ENCODE data around the gene MDK. TPM values are rescaled to one million over a fixed set of nuclear protein-coding genes. Genes with fewer than 3 reads are reported as not detected.

MDK gene
- total and polyA plus RNA-seq, 2 experiments from 2014 or later, result 388 to 477 TPM

DNA sequence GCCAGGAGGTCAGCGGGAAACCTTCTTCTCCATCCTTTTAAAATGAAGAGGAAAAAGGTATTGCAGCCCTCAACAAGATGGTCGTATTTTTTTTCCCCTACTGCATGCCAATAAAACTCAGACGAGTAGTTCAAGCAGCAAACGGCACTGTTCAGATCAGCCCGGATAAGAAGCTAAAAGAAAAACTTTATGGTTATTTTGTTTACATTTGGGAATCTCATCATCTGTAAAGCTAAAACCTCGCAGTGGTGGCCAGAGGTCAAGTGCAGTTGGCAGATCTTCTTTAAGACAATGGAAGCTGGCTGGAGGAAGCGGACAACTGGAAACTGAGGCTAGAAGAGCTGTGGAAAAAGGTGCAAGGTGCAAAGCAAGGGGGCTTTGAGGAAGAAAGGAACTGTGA is 41.1 kb downstream of the MDK start:
- H3K4me1 Mint-ChIP-seq, result peaks cover 28% of the 10 kb centered on the region
- no peaks in the 10 kb centered on the region; the same call in 2 of the 3 replicates for H3K9me3 Mint-ChIP-seq
- Histone ChIP-seq H3K4me2 (no peak overlapping the region), H3K4me1 (ENCODE audit: insufficient read depth) (peaks cover 10% of the 10 kb centered on the region), H4K20me1 (replicated peaks; ENCODE audit: insufficient read depth) (no peaks in the 10 kb centered on the region), H3K79me2 (replicated peaks; ENCODE audit: insufficient read depth) (no peaks in the 10 kb centered on the region), H3F3A (replicated peaks; ENCODE audit: low read depth) (no peaks in the 10 kb centered on the region; the same call in 1 of the 2 replicates), H2AFZ (no peak overlapping the region), H3K9me2 (ENCODE audit: insufficient read depth) (no peaks in the 10 kb centered on the region), H3K4me3 (no peak overlapping the region), H3K27me3 (ENCODE audit: insufficient read depth) (no peaks in the 10 kb centered on the region), H3K27ac (ENCODE audit: low read depth) (0 out of 2 replicates have a peak overlapping the region, but pooled peaks have one; percentile 45), H3K36me3 (ENCODE audit: insufficient read depth) (peaks cover 3% of the 10 kb centered on the region; the same call in 1 of the 2 replicates)
- TF ChIP-seq EZH2phosphoT487 (IDR thresholded peaks at IDR 0.05; ENCODE audit: unreplicated experiment) (no peak), JUNB (IDR thresholded peaks at IDR 0.05; ENCODE audit: unreplicated experiment) (no peak), ZNF114 (CRISPR knock-in tag; IDR thresholded peaks at IDR 0.05) (no peak), NANOG (IDR thresholded peaks at IDR 0.05; ENCODE audit: borderline replicate concordance) (no peak)
- TF ChIP-seq, protein P1, sequence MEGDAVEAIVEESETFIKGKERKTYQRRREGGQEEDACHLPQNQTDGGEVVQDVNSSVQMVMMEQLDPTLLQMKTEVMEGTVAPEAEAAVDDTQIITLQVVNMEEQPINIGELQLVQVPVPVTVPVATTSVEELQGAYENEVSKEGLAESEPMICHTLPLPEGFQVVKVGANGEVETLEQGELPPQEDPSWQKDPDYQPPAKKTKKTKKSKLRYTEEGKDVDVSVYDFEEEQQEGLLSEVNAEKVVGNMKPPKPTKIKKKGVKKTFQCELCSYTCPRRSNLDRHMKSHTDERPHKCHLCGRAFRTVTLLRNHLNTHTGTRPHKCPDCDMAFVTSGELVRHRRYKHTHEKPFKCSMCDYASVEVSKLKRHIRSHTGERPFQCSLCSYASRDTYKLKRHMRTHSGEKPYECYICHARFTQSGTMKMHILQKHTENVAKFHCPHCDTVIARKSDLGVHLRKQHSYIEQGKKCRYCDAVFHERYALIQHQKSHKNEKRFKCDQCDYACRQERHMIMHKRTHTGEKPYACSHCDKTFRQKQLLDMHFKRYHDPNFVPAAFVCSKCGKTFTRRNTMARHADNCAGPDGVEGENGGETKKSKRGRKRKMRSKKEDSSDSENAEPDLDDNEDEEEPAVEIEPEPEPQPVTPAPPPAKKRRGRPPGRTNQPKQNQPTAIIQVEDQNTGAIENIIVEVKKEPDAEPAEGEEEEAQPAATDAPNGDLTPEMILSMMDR (conservative IDR thresholded peaks at IDR 0.05; ENCODE audit: low read depth in 2 of 2), result no peak
- TF ChIP-seq, protein P2, sequence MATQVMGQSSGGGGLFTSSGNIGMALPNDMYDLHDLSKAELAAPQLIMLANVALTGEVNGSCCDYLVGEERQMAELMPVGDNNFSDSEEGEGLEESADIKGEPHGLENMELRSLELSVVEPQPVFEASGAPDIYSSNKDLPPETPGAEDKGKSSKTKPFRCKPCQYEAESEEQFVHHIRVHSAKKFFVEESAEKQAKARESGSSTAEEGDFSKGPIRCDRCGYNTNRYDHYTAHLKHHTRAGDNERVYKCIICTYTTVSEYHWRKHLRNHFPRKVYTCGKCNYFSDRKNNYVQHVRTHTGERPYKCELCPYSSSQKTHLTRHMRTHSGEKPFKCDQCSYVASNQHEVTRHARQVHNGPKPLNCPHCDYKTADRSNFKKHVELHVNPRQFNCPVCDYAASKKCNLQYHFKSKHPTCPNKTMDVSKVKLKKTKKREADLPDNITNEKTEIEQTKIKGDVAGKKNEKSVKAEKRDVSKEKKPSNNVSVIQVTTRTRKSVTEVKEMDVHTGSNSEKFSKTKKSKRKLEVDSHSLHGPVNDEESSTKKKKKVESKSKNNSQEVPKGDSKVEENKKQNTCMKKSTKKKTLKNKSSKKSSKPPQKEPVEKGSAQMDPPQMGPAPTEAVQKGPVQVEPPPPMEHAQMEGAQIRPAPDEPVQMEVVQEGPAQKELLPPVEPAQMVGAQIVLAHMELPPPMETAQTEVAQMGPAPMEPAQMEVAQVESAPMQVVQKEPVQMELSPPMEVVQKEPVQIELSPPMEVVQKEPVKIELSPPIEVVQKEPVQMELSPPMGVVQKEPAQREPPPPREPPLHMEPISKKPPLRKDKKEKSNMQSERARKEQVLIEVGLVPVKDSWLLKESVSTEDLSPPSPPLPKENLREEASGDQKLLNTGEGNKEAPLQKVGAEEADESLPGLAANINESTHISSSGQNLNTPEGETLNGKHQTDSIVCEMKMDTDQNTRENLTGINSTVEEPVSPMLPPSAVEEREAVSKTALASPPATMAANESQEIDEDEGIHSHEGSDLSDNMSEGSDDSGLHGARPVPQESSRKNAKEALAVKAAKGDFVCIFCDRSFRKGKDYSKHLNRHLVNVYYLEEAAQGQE (IDR thresholded peaks at IDR 0.05; ENCODE audit: unreplicated experiment), result no peak
- H3K27me3 Mint-ChIP-seq (ENCODE audit: insufficient read depth, low read depth, poor library complexity), result peaks cover 1% of the 10 kb centered on the region
- DNase-seq (ENCODE audit: low spot score), result no peak
- no peaks in the 10 kb centered on the region for H3K36me3 Mint-ChIP-seq (ENCODE audit: low read depth)
- no peak for ATAC-seq
- no peak overlapping the region for H3K27ac Mint-ChIP-seq
- no peak overlapping the region for H3K4me3 Mint-ChIP-seq

DNA sequence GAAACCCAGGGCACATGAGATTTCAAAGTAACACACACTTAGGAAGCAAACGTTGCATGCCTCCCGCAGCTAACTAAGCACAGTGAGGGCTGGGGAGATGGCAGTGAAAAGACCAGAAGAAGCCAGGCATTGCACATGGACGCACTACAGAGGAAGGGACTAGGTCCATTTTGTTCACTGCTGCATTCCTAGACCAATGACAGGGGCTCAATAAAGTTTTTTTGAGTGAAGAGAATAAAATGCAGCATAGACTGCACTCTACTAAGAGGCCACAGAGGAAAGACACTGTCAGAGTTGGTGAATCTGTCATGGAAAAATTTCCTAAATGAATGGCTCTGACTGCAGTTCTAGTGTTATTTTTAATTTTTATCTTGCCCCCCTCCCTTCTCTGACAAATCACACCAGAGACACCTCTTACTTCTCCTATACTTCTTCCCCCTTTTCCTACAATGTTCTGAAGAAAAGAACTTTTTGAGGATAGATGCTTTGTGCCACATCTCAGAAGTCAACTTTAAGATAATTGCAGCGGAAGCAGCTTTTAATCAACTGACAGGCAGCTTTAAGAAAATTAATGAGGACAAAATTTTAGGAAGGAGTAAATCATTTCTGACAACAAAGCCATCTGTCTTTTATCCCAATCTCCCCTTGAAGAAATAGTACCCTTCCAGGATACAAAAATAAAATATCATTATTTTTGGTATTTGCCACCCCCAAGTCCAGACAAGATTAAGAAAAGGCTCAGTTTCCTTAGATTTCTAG is 44.9 kb downstream of the MDK start:
- H3K9me3 Mint-ChIP-seq, result no peaks in the 10 kb centered on the region; the same call in 2 of the 3 replicates
- H4K20me1 ChIP-seq (replicated peaks; ENCODE audit: insufficient read depth), result no peaks in the 10 kb centered on the region; the same call in 1 of the 2 replicates
- peaks cover 3% of the 10 kb centered on the region; the same call in 1 of the 2 replicates for H3K36me3 ChIP-seq (ENCODE audit: insufficient read depth)
- H3K4me2 ChIP-seq, result no peak overlapping the region
- H2AFZ ChIP-seq, result no peak overlapping the region
- peak overlapping the region; percentile 82 for H3K27ac Mint-ChIP-seq
- H3K4me1 ChIP-seq (ENCODE audit: insufficient read depth), result peaks cover 15% of the 10 kb centered on the region
- DNase-seq (ENCODE audit: low spot score) (no peak), ATAC-seq (no peak)
- no peaks in the 10 kb centered on the region for H3K27me3 ChIP-seq (ENCODE audit: insufficient read depth)
- no peak overlapping the region for H3K4me3 Mint-ChIP-seq
- H3K4me3 ChIP-seq, result no peak overlapping the region
- H3K36me3 Mint-ChIP-seq (ENCODE audit: low read depth), result peaks cover 9% of the 10 kb centered on the region
- H3K79me2 ChIP-seq (replicated peaks; ENCODE audit: insufficient read depth), result no peaks in the 10 kb centered on the region
- peaks cover 2% of the 10 kb centered on the region for H3K27me3 Mint-ChIP-seq (ENCODE audit: insufficient read depth, low read depth, poor library complexity)
- peaks cover 4% of the 10 kb centered on the region; the same call in 1 of the 2 replicates for H3F3A ChIP-seq (replicated peaks; ENCODE audit: low read depth)
- no peaks in the 10 kb centered on the region for H3K9me2 ChIP-seq (ENCODE audit: insufficient read depth)
- peak overlapping the region; percentile 27 for H3K27ac ChIP-seq (ENCODE audit: low read depth)
- H3K4me1 Mint-ChIP-seq, result peaks cover 37% of the 10 kb centered on the region
- TF ChIP-seq CREB1 (CRISPR knock-in tag; IDR thresholded peaks at IDR 0.05; ENCODE audit: low read depth) (no peak), ZNF331 (CRISPR knock-in tag; IDR thresholded peaks at IDR 0.05; ENCODE audit: low read depth) (no peak), JUNB (IDR thresholded peaks at IDR 0.05; ENCODE audit: unreplicated experiment) (no peak), NANOG (IDR thresholded peaks at IDR 0.05; ENCODE audit: borderline replicate concordance) (no peak)
- TF ChIP-seq, protein P3, sequence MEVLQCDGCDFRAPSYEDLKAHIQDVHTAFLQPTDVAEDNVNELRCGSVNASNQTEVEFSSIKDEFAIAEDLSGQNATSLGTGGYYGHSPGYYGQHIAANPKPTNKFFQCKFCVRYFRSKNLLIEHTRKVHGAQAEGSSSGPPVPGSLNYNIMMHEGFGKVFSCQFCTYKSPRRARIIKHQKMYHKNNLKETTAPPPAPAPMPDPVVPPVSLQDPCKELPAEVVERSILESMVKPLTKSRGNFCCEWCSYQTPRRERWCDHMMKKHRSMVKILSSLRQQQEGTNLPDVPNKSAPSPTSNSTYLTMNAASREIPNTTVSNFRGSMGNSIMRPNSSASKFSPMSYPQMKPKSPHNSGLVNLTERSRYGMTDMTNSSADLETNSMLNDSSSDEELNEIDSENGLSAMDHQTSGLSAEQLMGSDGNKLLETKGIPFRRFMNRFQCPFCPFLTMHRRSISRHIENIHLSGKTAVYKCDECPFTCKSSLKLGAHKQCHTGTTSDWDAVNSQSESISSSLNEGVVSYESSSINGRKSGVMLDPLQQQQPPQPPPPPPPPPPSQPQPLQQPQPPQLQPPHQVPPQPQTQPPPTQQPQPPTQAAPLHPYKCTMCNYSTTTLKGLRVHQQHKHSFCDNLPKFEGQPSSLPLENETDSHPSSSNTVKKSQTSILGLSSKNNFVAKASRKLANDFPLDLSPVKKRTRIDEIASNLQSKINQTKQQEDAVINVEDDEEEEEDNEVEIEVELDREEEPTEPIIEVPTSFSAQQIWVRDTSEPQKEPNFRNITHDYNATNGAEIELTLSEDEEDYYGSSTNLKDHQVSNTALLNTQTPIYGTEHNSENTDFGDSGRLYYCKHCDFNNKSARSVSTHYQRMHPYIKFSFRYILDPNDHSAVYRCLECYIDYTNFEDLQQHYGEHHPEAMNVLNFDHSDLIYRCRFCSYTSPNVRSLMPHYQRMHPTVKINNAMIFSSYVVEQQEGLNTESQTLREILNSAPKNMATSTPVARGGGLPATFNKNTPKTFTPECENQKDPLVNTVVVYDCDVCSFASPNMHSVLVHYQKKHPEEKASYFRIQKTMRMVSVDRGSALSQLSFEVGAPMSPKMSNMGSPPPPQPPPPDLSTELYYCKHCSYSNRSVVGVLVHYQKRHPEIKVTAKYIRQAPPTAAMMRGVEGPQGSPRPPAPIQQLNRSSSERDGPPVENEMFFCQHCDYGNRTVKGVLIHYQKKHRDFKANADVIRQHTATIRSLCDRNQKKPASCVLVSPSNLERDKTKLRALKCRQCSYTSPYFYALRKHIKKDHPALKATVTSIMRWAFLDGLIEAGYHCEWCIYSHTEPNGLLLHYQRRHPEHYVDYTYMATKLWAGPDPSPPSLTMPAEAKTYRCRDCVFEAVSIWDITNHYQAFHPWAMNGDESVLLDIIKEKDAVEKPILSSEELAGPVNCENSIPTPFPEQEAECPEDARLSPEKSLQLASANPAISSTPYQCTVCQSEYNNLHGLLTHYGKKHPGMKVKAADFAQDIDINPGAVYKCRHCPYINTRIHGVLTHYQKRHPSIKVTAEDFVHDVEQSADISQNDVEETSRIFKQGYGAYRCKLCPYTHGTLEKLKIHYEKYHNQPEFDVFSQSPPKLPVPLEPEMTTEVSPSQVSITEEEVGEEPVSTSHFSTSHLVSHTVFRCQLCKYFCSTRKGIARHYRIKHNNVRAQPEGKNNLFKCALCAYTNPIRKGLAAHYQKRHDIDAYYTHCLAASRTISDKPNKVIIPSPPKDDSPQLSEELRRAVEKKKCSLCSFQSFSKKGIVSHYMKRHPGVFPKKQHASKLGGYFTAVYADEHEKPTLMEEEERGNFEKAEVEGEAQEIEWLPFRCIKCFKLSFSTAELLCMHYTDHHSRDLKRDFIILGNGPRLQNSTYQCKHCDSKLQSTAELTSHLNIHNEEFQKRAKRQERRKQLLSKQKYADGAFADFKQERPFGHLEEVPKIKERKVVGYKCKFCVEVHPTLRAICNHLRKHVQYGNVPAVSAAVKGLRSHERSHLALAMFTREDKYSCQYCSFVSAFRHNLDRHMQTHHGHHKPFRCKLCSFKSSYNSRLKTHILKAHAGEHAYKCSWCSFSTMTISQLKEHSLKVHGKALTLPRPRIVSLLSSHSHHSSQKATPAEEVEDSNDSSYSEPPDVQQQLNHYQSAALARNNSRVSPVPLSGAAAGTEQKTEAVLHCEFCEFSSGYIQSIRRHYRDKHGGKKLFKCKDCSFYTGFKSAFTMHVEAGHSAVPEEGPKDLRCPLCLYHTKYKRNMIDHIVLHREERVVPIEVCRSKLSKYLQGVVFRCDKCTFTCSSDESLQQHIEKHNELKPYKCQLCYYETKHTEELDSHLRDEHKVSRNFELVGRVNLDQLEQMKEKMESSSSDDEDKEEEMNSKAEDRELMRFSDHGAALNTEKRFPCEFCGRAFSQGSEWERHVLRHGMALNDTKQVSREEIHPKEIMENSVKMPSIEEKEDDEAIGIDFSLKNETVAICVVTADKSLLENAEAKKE (CRISPR knock-in tag; IDR thresholded peaks at IDR 0.05), result no peak

Measured in GM23338 (cell line).